ENCODE measurements around the gene WDR81.

The WDR81 gene

GRCh38 chr17:1785930-1786329, 61.4 kb downstream of the WDR81 start:
- no peak for DNase-seq

- no peak for DNase-seq
Observed at GRCh38 chr17:1786708-1787107, 62.2 kb downstream of the WDR81 start.

GRCh38 chr17:1787301-1787902, 62.9 kb downstream of the WDR81 start:
- DNase-seq = peak; percentile 98

Measured in islet precursor cell (in vitro differentiated cells).